ENCODE data around the gene KCND1. TPM values are rescaled to one million over a fixed set of nuclear protein-coding genes. Genes with fewer than 3 reads are reported as not detected.
A peak's percentile ranks its signal among the peaks of the same experiment; 100 is the strongest.

KCND1 gene
- total RNA-seq, 4 donors from 2014 or later = 0.78 to 2.7 (median 1.7) TPM

GRCh38 chrX:48974033-48974432 is 2.4 kb upstream of the KCND1 start:
- 80% methylated on average over 1 of the region's 3 CpGs; no CpG with 5 or more reads in 1 of the 2 donors for WGBS, 2 donors (ENCODE audit: low coverage in 1 of 2)
- no peak overlapping the region for H3K4me3 ChIP-seq
- peaks cover 0 to 13% (median 0%) of the 10 kb centered on the region in 3 donors for H3K4me1 ChIP-seq
- H3K36me3 ChIP-seq = peaks cover 0 to 49% of the 10 kb centered on the region in 2 donors
- no peaks in the 10 kb centered on the region for H3K27me3 ChIP-seq
- TF ChIP-seq CTCF (IDR thresholded peaks at IDR 0.05) (no peak), POLR2AphosphoS5 (IDR thresholded peaks at IDR 0.05) (no peak), POLR2A (IDR thresholded peaks at IDR 0.05) (no peak), EP300 (IDR thresholded peaks at IDR 0.05) (no peak)
- ATAC-seq = no peak
- H3K27ac ChIP-seq = no peak overlapping the region
- H3K9me3 ChIP-seq = no peaks in the 10 kb centered on the region

- TF ChIP-seq CTCF (IDR thresholded peaks at IDR 0.05) = peak in 3 of 4 experiments; percentile 37 to 62 (median 45)
- no peak for TF ChIP-seq POLR2A (IDR thresholded peaks at IDR 0.05)
- peak overlapping the region in 1 of 2 donors; percentile 45 for H3K4me3 ChIP-seq
- peaks cover 0 to 33% of the 10 kb centered on the region in 2 donors for H3K36me3 ChIP-seq
- ATAC-seq = no peak
- H3K27ac ChIP-seq = peak overlapping the region in 3 of 4 donors; percentile 27 to 59 (median 50)
- H3K4me1 ChIP-seq = peaks cover 0 to 13% (median 0%) of the 10 kb centered on the region in 3 donors
- 40 to 43% methylated on average over 5 to 7 of the region's 13 CpGs for WGBS, 2 donors (ENCODE audit: low coverage in 1 of 2)
- no peaks in the 10 kb centered on the region for H3K27me3 ChIP-seq
- H3K9me3 ChIP-seq = no peaks in the 10 kb centered on the region
Observed at GRCh38 chrX:48972220-48973164, 848 bp upstream of the KCND1 start.

DNA sequence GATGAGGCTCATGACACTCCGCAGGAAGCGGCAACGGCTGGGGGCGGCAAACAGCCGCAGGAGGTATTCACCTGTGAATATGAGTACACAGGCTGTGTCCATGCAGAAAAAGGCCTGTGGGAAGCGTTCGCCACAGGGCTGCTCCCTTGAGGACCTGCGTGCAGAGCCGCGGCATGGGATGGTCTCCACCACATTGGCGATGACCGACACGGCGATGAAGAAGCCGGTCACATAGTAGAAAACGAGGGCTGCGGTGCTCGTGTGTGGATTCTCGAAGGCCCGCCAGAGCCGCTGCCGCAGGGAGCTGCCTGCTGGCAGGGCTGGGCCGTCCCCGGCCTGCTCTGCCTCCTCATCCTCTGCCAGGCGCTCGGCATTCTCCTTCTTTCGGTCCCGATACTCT is 2.2 kb downstream of the KCND1 start:
- WGBS, 2 donors (ENCODE audit: low coverage in 1 of 2) = 90% methylated on average over 2 of the region's 28 CpGs; no CpG with 5 or more reads in 1 of the 2 donors
- Histone ChIP-seq H3K27ac (no peak overlapping the region), H3K4me1 (peaks cover 0 to 13% (median 0%) of the 10 kb centered on the region in 3 donors), H3K4me3 (no peak overlapping the region), H3K36me3 (peaks cover 0 to 5% of the 10 kb centered on the region in 2 donors), H3K9me3 (no peaks in the 10 kb centered on the region), H3K27me3 (no peaks in the 10 kb centered on the region)
- no peak for ATAC-seq
- TF ChIP-seq POLR2A (IDR thresholded peaks at IDR 0.05) (no peak), POLR2AphosphoS5 (IDR thresholded peaks at IDR 0.05) (no peak), CTCF (IDR thresholded peaks at IDR 0.05) (no peak), EP300 (IDR thresholded peaks at IDR 0.05) (no peak)

- 38 to 80% methylated on average over 1 of the region's 1 CpG for WGBS, 2 donors (ENCODE audit: low coverage in 1 of 2)
- TF ChIP-seq POLR2A (IDR thresholded peaks at IDR 0.05) (no peak), CTCF (IDR thresholded peaks at IDR 0.05) (no peak), POLR2AphosphoS5 (IDR thresholded peaks at IDR 0.05) (no peak), EP300 (IDR thresholded peaks at IDR 0.05) (no peak)
- Histone ChIP-seq H3K9me3 (no peaks in the 10 kb centered on the region), H3K36me3 (no peaks in the 10 kb centered on the region), H3K27me3 (no peaks in the 10 kb centered on the region), H3K27ac (no peak overlapping the region), H3K4me3 (no peak overlapping the region), H3K4me1 (peaks cover 0 to 13% (median 0%) of the 10 kb centered on the region in 3 donors)
- ATAC-seq = no peak
Observed at GRCh38 chrX:48968377-48968776, 3.3 kb downstream of the KCND1 start.

Measured in gastroesophageal sphincter (tissue), 4 donors.